HG03571 (cell line): ENCODE data around the gene AKR7A3.
A peak's percentile ranks its signal among the peaks of the same experiment; 100 is the strongest.
"Not testable (repeated sequence)": the region's sequence is repeated elsewhere in the genome, so short reads cannot be mapped to it uniquely, and the experiment has no call there.

Source experiments
- ATAC-seq: cut with Tn5 transposase; IDR thresholded peaks from one replicate; pipeline ENCODE4 v1.9.1; 2021; ENCODE audit not compliant: unreplicated experiment

AKR7A3 gene

GRCh38 chr1:19321071-19321470 is 32.5 kb upstream of the AKR7A3 start:
- ATAC-seq: no peak

- no peak for ATAC-seq
Observed at GRCh38 chr1:19319196-19319595, 30.6 kb upstream of the AKR7A3 start.

- no peak for ATAC-seq
Observed at GRCh38 chr1:19317126-19317910, 28.7 kb upstream of the AKR7A3 start.

DNA sequence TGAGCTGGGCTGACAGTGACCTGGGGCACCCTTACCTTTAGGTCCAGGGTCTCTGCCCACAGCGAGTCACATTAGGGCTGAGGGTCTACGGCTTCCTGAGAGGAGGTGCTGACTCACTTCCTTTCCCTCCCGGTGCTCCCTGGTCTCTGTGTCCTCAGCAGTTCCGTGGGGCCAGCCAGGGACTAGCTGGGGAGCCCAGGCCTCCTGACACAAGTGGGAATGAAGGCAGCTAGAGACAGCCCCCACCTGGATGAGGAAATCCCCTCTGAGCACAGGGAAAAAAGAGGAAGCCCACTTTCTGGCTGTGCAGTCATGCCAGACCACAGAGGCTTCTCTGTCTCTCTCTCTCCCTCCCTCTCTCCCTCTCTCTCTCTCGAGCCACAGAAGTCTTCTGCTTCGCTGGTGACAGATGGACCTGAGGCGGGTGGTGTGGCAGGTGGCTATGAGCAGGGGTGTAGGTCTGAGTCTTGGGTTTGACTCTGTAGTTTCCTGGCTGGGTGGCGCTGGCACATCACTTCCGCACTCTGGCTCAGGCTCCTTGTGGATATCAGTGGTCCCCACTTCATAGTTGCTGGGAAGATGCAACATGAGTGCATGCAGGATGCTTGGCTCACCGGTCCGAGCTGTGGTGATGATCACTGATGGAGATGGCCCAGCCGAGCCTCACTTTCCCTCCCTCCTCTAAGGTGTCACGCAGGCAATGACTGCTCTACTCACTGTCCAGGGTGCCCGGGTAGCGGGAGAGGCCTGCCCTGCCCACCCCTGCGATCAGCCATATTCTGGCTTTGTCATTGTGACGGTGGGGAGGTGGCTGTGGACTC is 27.0 kb upstream of the AKR7A3 start:
- ATAC-seq: no peak

DNA sequence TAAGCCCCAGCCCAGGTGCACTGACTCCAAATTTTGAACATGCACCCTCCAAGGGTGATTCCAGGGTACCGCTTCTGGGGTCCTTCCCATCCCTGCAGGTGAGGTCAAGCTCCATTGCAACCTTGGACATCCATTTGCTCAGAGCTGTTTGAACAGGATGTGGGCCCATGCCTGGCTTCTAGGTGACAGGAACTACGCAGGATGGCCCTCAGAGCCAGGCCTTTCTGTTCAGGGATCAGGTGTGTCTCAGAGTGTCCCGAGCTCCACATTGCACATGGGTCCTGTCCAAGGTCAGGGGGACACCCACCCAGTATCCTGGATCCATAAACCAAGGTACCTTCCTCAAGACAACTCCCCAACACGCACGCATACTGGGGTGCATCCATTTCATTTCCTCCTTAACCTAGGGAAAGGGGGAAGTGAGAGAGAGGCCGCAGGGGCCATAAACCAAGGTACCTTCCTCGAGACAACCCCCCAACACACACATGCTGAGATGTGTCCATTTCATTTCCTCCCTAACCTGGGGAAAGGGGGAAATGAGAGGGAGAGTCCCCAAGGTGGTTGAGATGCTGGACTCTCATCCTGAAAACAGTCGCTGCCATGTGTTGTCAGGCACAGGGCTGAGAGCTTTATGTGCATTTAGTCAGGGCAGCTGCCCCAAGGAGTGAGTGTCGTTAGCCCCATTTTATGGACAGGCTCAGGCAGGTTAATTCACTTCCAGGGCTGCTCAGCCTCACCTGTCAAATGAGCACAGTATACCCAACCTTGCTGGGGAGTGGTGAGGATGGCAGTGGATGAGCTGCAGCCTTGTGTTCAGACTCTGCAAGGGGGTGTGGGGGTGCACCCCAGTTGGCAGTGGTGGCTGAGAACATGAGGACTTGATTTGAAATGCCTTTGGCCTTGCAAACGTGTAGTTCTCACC is 25.7 kb upstream of the AKR7A3 start:
- no peak for ATAC-seq

GRCh38 chr1:19313636-19313959 is 25.0 kb upstream of the AKR7A3 start:
- no peak for ATAC-seq

DNA sequence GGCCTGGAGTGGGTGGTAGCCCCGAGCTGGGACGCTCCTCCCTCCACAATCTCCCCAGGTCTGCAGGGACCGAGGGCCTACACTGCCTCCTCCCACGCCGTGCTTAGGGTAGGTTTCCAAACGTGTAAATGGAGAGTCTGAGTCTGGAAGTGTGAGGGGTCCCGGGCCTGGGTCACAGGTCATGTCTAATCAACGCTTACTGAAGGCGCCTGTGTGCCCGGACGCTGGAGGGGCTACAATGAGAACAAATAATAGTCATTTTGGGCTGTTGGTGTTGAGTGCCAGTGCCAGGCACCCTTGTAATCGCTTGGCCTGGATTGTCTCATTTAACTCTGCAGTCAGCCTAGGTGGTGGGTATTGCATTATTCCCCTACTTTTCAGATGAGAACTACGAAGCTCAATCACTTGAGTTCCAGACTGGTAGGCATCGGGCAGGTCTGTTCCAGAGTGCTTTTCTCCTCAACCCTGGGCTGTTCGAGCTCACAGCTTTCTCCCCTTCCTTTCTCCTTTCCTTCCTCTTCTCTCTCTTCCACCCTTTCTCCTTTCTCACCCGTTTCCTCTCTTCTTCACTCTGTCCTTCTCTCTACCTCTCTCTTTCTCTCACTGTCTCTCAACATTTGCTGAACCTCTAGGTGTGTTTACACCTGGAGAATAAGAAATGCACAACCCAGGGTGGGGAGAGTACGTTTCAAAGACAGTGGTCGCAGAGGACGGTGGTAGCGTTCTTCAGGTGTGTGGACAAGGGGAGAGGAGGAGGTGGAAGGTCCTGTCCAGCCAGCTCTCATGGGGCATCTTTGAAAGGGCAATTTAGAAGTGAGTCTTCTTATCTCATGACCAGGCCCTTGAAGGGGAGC is 24.4 kb upstream of the AKR7A3 start:
- ATAC-seq: peak; percentile 6

DNA sequence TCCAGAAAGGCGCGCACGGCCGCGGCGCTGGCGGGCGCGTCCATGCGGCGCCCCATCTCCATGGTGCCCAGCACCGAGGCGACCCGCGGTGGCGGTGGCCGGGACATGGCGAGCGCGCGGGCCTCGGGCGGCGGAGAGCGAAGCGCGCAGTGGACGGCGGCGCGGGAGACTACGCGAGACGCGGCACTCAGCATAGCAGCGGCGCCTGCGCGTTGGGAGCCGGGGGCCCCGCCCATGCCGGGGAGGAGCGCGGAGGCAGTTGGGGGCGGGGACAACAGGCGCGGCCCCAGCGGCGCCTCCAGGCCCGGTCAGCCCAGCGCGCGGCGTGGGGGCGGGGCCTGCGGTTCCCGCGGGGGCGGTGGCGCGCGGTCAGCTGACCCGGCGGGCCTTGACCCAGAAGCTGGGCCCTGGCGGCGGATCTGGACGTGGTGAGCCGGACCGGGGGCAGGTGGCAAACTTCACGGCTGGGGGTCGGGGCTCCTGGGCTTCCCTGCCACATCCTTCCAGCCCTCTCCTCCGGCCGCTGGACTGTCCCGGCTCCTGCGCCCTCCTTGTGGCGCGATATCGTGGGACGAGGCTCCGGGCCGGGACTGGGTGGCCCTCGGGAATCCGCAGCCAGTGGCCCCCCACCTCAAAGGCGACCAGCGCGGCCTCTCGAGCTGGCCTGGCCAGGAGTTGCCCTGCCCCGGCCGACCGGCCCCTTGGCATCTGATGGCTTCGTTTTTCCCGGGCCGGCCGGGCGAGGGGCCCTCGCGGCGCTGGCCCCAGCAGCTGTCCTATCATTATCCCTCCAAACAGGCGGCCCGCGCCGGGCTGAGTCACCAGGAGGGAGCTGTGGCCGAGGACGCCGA is 23.6 kb upstream of the AKR7A3 start, which contains the start of the genes AKR7A2 and SLC66A1:
Gene AKR7A2 (minus strand): TSS at position 214 of the 851 bp plus-strand sequence. CDS start 20 bp downstream, at position 194.
Gene SLC66A1 (plus strand): TSS at position 396 of the 851 bp plus-strand sequence. CDS start 5,352 bp downstream, outside the sequence.
- peak; percentile 63 for ATAC-seq

GRCh38 chr1:19311503-19311930 is 22.9 kb upstream of the AKR7A3 start:
- no peak for ATAC-seq

DNA sequence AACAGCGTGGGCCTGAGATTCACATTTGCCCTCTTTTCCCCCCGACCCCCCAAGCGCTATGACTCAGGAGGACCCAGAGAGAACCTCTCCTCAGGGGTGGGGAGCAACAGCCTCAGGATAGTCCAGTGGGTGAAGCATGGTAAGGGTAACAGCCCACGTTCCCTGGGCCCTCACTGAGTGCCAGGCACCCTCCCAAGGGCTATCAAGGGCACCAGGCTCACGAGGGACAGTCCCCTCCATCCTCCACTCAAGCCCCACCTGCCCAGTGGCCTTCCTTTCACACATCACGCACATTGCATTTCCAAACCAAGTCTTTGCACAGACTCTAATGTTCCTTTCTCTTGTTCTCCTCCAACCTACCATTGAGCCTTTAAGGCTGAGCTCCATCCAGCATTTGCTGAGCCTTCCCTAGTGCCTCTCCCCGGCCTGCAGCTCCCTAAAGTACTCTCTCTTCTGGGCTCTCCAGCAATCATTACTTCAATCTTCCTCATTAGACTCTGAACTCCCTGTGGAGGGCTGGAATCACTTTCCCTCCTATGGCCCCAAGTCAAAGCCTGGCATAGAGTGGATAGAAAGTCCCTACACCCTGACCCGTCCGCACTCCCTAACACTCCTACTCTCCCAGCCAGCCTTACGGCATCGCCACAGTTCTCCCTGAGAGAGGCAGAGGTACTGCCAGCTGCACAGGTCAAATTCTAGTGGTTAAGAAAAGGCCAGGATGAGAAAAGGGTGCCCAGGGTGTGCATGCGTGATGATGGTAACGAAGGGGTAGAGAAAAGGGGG is 22.3 kb upstream of the AKR7A3 start:
- no peak for ATAC-seq

- no peak for ATAC-seq
Observed at GRCh38 chr1:19310061-19310460, 21.5 kb upstream of the AKR7A3 start.

GRCh38 chr1:19309123-19309813 is 20.7 kb upstream of the AKR7A3 start:
- ATAC-seq: no peak

DNA sequence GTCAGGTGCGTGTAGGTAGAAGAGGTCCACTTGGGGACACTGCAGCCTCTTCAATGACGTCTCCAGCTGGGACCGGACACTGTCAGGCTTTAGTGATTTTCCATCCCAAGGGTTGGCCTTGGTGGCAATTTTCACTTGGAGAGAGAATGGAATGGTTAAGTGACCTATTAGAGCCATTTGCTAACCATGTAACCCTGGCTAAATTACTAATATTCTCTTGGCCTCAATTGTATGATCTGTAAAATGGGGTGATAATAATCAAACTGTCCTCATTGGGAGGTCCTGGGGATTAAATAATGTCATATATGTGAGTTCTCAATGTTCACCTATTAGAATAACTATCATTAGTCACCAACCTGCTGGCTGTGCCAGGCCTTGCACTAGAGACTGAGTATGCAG is 19.9 kb upstream of the AKR7A3 start:
- no peak for ATAC-seq

DNA sequence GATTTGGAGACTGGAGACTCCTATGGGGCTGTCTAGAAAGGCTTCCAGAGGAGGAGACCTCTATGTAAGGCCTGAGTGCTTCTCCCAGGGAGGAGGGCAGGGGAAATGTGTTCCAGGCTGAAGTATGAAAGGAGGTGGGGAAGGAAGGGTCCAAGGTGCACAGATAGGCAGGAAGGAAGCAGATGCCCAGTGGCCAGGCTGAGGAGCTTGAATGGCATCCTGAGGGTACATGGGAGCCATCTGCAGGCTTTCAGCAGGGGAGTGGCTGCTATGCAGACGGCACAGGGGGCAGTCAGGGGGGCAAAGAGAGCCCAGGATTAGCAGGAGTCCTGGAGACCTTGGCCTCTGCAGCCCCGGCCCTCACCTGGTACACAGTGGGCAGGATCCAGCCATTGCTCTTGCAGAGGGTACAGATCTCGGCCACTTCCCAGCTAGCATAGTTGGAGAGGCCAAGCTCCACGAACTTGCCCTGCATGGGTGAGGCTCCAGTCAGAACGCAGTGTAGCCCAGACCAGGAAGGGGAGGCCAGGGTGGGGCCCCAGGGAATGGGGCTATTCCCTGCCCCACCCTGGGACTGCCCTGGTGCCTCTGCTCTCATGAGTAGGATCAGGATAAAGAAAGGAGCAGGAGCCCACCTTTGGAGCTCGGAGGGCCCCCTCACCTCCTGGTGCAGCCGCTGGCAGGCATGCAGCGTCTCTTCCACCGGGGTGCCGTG is 19.4 kb upstream of the AKR7A3 start:
- ATAC-seq: no peak

DNA sequence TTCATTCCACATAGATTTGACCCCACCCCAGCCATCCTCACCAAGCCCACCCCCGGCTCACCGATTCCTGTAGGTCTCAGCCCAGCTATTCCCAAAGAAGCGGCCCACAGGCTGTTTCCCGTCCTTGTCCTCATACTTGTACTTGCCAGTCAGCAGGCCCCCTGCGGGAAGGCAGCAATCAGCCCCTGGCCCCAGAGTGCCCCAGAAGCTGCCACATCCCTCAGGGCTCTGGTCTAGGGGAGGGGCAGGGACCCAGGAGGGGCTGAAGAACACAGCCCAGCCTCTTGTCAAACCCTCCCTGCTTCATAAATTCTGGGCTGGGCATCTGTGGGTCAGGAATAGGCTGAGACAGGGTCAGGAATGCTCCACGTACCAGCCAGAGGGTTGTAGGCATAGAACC is 18.4 kb upstream of the AKR7A3 start:
- ATAC-seq: no peak

- no peak for ATAC-seq
Observed at GRCh38 chr1:19305880-19306279, 17.3 kb upstream of the AKR7A3 start.

DNA sequence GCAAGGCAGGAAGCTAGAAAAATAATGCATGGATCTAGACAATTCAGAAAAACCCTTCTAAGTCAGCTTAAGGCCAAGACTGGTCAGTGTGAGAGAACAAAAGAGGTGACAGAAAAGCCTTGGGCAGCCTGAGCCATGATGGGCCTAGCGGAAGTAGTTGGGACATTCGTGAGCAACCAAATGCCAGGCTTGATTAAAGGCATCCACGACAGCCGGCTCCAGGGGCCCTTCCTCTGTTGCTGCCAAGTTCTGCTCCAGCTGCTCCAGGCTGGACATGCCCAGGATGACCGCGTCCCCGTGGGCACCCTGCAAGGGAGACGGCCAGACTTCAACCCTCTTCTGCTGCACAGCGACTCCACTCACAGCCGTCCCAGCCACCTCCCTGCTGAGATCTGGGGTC is 15.5 kb upstream of the AKR7A3 start:
- not testable (repeated sequence) for ATAC-seq
